Lower leg skin (tissue), 4 donors: ENCODE data around the gene DISP2. TPM values are rescaled to one million over a fixed set of nuclear protein-coding genes. Genes with fewer than 3 reads are reported as not detected.

ENCODE experiments used
- DNase-seq, 2 donors: peaks; one replicate each; pipeline ENCODE4 v3.0.0-alpha.2; 2019; ENCODE audit warnings: low spot score in 2 of 2
- H3K4me3 ChIP-seq: fragments of 200-600 bp; sonication (generic); 2 replicates; pipeline ENCODE4 v1.5.1; 2017; ENCODE audit warnings: mild to moderate bottlenecking, low read depth; ENCODE audit not compliant: poor library complexity, severe bottlenecking
- POLR2A ChIP-seq, 2 donors: fragments of 450-650 bp; IDR thresholded peaks; one replicate each; pipeline ENCODE4 v1.6.1; 2016 to 2017; ENCODE audit warnings: antibody characterized with exemption in 2 of 2, mild to moderate bottlenecking in 1 of 2, moderate library complexity in 1 of 2
- WGBS, 2 donors: methylation state at CpG; one replicate each; pipeline ENCODE4 v1.1.5; 2018; 5-methylcytosine and 5-hydroxymethylcytosine counted together
- intact Hi-C: fragments of 100-400 bp; cut with DNase I; formaldehyde crosslinking; loops from one replicate; pipeline ENCODE4 v1.15.0; 2023; ENCODE audit warnings: low total_unique reads
- total RNA-seq, 4 donors: library from RNA; depleted of rRNA; stranded (reverse); fragments of >200 nt; gene quantifications; one replicate each; pipeline ENCODE4 v1.1.0, GENCODE V29; 2016
- TF ChIP-seq, protein P1 (sequence below), 3 donors: fragments of 450-650 bp; IDR thresholded peaks; one replicate each; pipeline ENCODE4 v1.5.1; 2016; ENCODE audit warnings: antibody characterized with exemption in 3 of 3, mild to moderate bottlenecking in 3 of 3, moderate library complexity in 2 of 3

Gene DISP2
- total RNA-seq, 4 donors from 2014 or later = 0.05 to 0.08 (median 0.06) TPM; not detected in 1

DNA sequence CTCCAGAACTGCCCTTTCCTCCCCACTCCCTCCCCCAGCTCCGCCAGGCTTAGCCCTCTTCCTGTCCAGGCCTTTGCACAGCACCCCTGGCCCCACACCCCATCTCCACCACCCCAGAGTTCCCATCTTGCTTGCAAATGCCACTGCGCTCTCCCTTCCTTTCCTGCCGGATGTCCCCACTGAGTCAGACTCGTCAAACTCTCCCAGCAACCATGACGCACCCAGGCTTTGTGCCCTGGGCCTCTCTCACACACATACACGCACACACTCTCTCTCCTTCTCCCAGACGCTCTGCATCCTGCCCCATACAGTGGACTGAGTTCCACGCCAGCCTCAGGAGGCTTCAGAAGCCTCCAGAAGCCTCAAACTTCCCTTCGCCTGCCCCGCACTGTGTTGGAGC is 14.5 kb upstream of the DISP2 start:
- H3K4me3 ChIP-seq = no peak overlapping the region
- intact Hi-C loops = no loop called here
- WGBS, 2 donors = 76 to 80% methylated on average over 10 of the region's 10 CpGs
- no peak for DNase-seq
- TF ChIP-seq, protein P1, sequence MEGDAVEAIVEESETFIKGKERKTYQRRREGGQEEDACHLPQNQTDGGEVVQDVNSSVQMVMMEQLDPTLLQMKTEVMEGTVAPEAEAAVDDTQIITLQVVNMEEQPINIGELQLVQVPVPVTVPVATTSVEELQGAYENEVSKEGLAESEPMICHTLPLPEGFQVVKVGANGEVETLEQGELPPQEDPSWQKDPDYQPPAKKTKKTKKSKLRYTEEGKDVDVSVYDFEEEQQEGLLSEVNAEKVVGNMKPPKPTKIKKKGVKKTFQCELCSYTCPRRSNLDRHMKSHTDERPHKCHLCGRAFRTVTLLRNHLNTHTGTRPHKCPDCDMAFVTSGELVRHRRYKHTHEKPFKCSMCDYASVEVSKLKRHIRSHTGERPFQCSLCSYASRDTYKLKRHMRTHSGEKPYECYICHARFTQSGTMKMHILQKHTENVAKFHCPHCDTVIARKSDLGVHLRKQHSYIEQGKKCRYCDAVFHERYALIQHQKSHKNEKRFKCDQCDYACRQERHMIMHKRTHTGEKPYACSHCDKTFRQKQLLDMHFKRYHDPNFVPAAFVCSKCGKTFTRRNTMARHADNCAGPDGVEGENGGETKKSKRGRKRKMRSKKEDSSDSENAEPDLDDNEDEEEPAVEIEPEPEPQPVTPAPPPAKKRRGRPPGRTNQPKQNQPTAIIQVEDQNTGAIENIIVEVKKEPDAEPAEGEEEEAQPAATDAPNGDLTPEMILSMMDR (IDR thresholded peaks at IDR 0.05) = no peak
- no peak for TF ChIP-seq POLR2A (IDR thresholded peaks at IDR 0.05)

GRCh38 chr15:40344217-40344616 is 13.8 kb upstream of the DISP2 start:
- TF ChIP-seq POLR2A (IDR thresholded peaks at IDR 0.05) = no peak
- TF ChIP-seq, protein P1 (IDR thresholded peaks at IDR 0.05) = no peak
- intact Hi-C loops = no loop called here
- DNase-seq = no peak
- WGBS, 2 donors = 45 to 48% methylated on average over 6 of the region's 6 CpGs
- no peak overlapping the region for H3K4me3 ChIP-seq

- no peak overlapping the region for H3K4me3 ChIP-seq
- intact Hi-C loops = no loop called here
- 26 to 30% methylated on average over 15 of the region's 15 CpGs for WGBS, 2 donors
- no peak for DNase-seq
- TF ChIP-seq POLR2A (IDR thresholded peaks at IDR 0.05) = no peak
- TF ChIP-seq, protein P1 (IDR thresholded peaks at IDR 0.05) = peak in 1 of 3 donors; percentile 21
Measured at GRCh38 chr15:40344631-40345120, 13.3 kb upstream of the DISP2 start.

- no peak for DNase-seq
- H3K4me3 ChIP-seq = no peak overlapping the region
- TF ChIP-seq, protein P1 (IDR thresholded peaks at IDR 0.05) = no peak
- no peak for TF ChIP-seq POLR2A (IDR thresholded peaks at IDR 0.05)
- intact Hi-C loops = no loop called here
- WGBS, 2 donors = 68 to 75% methylated on average over 10 of the region's 10 CpGs
Measured at GRCh38 chr15:40345225-40345866, 12.7 kb upstream of the DISP2 start.

- WGBS, 2 donors = 74 to 79% methylated on average over 6 of the region's 6 CpGs
- intact Hi-C loops = no loop called here
Measured at GRCh38 chr15:40345867-40346578, 12.0 kb upstream of the DISP2 start.

More at GRCh38 chr15:40345867-40346578, 12.0 kb upstream of the DISP2 start:
- H3K4me3 ChIP-seq = no peak overlapping the region
- TF ChIP-seq POLR2A (IDR thresholded peaks at IDR 0.05) = no peak
- no peak for DNase-seq
